HG02610 (cell line): ENCODE measurements around the gene LOXL4.

Experiments
- ATAC-seq: cut with Tn5 transposase; IDR thresholded peaks from one replicate; pipeline ENCODE4 v1.9.1; 2021; ENCODE audit warnings: mild to moderate bottlenecking, moderate library complexity; ENCODE audit not compliant: unreplicated experiment

The LOXL4 gene

GRCh38 chr10:98295401-98295811 lies 27.4 kb upstream of the LOXL4 start:
- no peak for ATAC-seq

GRCh38 chr10:98294270-98294627 lies 26.3 kb upstream of the LOXL4 start:
- ATAC-seq = no peak

GRCh38 chr10:98293550-98294269 lies 25.7 kb upstream of the LOXL4 start:
- no peak for ATAC-seq

GRCh38 chr10:98292971-98293370 lies 25.0 kb upstream of the LOXL4 start:
- no peak for ATAC-seq

- ATAC-seq = no peak
These were observed 21.8 kb upstream of the LOXL4 start for GRCh38 chr10:98289802-98290209.

- no peak for ATAC-seq
These were observed 19.3 kb upstream of the LOXL4 start for GRCh38 chr10:98287321-98287720.

- no peak for ATAC-seq
These were observed 18.4 kb upstream of the LOXL4 start for GRCh38 chr10:98286419-98286818.

GRCh38 chr10:98285416-98285815 lies 17.4 kb upstream of the LOXL4 start:
- ATAC-seq = no peak

GRCh38 chr10:98276311-98276710 lies 8.3 kb upstream of the LOXL4 start:
- no peak for ATAC-seq

GRCh38 chr10:98274562-98274961 lies 6.6 kb upstream of the LOXL4 start:
- ATAC-seq = no peak

- ATAC-seq = no peak
These were observed 5.3 kb upstream of the LOXL4 start for GRCh38 chr10:98273057-98273850.

GRCh38 chr10:98272656-98273055 lies 4.7 kb upstream of the LOXL4 start:
- ATAC-seq = no peak

- no peak for ATAC-seq
These were observed 4.3 kb upstream of the LOXL4 start for GRCh38 chr10:98272245-98272644.

- ATAC-seq = no peak
These were observed 2.8 kb upstream of the LOXL4 start for GRCh38 chr10:98270786-98271185.

GRCh38 chr10:98270073-98270740 lies 2.2 kb upstream of the LOXL4 start:
- ATAC-seq = no peak

GRCh38 chr10:98269435-98269912 lies 1.5 kb upstream of the LOXL4 start:
- ATAC-seq = no peak

- ATAC-seq = no peak
These were observed 869 bp upstream of the LOXL4 start for GRCh38 chr10:98268694-98269431.

GRCh38 chr10:98267069-98267893 lies 713 bp downstream of the LOXL4 start:
- ATAC-seq = no peak

- no peak for ATAC-seq
These were observed 1.3 kb downstream of the LOXL4 start for GRCh38 chr10:98266647-98267046.
